Thymus (tissue), 11 donors: ENCODE measurements around the gene HTT-AS. TPM values are rescaled to one million over a fixed set of nuclear protein-coding genes. Genes with fewer than 3 reads are reported as not detected.

ENCODE experiments used
- DNase-seq, 9 donors: peaks; one replicate each; pipeline ENCODE4 v3.0.0-alpha.2; 2013; ENCODE audit warnings: low spot score in 9 of 9, low read depth in 6 of 9, missing footprints in 1 of 9
- H3K27ac ChIP-seq, 2 donors: one replicate each; pipeline ENCODE4 v1.5.1; 2013; ENCODE audit warnings: control low read depth in 1 of 2, low read depth in 1 of 2, low read length in 1 of 2, mild to moderate bottlenecking in 1 of 2, moderate library complexity in 1 of 2
- H3K27me3 ChIP-seq, 2 donors: one replicate each; pipeline ENCODE4 v1.5.1; 2013; ENCODE audit warnings: low read length in 1 of 2; ENCODE audit not compliant: control insufficient read depth in 2 of 2, insufficient read depth in 1 of 2
- H3K36me3 ChIP-seq, 2 donors: one replicate each; pipeline ENCODE4 v1.5.1; 2013; ENCODE audit warnings: low read length in 1 of 2, mild to moderate bottlenecking in 1 of 2, moderate library complexity in 1 of 2; ENCODE audit not compliant: control insufficient read depth in 2 of 2, insufficient read depth in 2 of 2
- H3K4me1 ChIP-seq, 2 donors: one replicate each; pipeline ENCODE4 v1.5.1; 2013; ENCODE audit warnings: low read length in 2 of 2; ENCODE audit not compliant: control insufficient read depth in 2 of 2, insufficient read depth in 2 of 2
- H3K4me3 ChIP-seq, 2 donors: one replicate each; pipeline ENCODE4 v1.5.1; 2013; ENCODE audit warnings: low read length in 2 of 2, control low read depth in 1 of 2, mild to moderate bottlenecking in 1 of 2
- H3K9me3 ChIP-seq, 2 donors: one replicate each; pipeline ENCODE4 v1.5.1; 2013; ENCODE audit warnings: low read length in 1 of 2, mild to moderate bottlenecking in 1 of 2; ENCODE audit not compliant: control insufficient read depth in 2 of 2, insufficient read depth in 1 of 2
- WGBS: extraction: QIAGEN DNeasy Blood & Tissue Kit; methylation state at CpG from one replicate; pipeline ENCODE4 v1.1.7; 2013; 5-methylcytosine and 5-hydroxymethylcytosine counted together
- polyA plus RNA-seq: library from polyadenylated mRNA; stranded (reverse); fragments of 200-250 nt; gene quantifications from one replicate; pipeline ENCODE4 v1.2.3, GENCODE V29; 2013
- total RNA-seq: library from RNA; stranded (reverse); fragments of 120-200 nt; gene quantifications from one replicate; pipeline ENCODE4 v1.2.4, GENCODE V29; 2013
- donor health status: healthy.

HTT-AS gene
- total and polyA plus RNA-seq, 2 donors: not detected

GRCh38 chr4:3040452-3041191, 33.7 kb downstream of the HTT-AS start:
- H3K36me3 ChIP-seq: no peaks in the 10 kb centered on the region
- H3K27ac ChIP-seq: no peak overlapping the region
- DNase-seq: no peak
- H3K9me3 ChIP-seq: peaks cover 0 to 2% of the 10 kb centered on the region in 2 donors
- peaks cover 4 to 10% of the 10 kb centered on the region in 2 donors for H3K4me1 ChIP-seq
- no peak overlapping the region for H3K4me3 ChIP-seq
- peaks cover 0 to 45% of the 10 kb centered on the region in 2 donors for H3K27me3 ChIP-seq
- WGBS: 91% methylated on average over 28 of the region's 28 CpGs

- Histone ChIP-seq H3K27ac (no peak overlapping the region), H3K36me3 (no peaks in the 10 kb centered on the region), H3K27me3 (peaks cover 0 to 43% of the 10 kb centered on the region in 2 donors), H3K4me3 (no peak overlapping the region), H3K9me3 (no peaks in the 10 kb centered on the region), H3K4me1 (peaks cover 0 to 4% of the 10 kb centered on the region in 2 donors)
- no peak for DNase-seq
- 97% methylated on average over 8 of the region's 8 CpGs for WGBS
These were observed 34.5 kb downstream of the HTT-AS start for GRCh38 chr4:3039706-3040366.

- Histone ChIP-seq H3K36me3 (no peaks in the 10 kb centered on the region), H3K9me3 (no peaks in the 10 kb centered on the region), H3K4me3 (no peak overlapping the region), H3K4me1 (peaks cover 0 to 4% of the 10 kb centered on the region in 2 donors), H3K27me3 (peaks cover 0 to 39% of the 10 kb centered on the region in 2 donors), H3K27ac (no peak overlapping the region)
- no peak for DNase-seq
- 2% methylated on average over 6 of the region's 6 CpGs for WGBS
These were observed 36.3 kb downstream of the HTT-AS start for GRCh38 chr4:3037957-3038461.

- Histone ChIP-seq H3K4me1 (peaks cover 0 to 4% of the 10 kb centered on the region in 2 donors), H3K27me3 (peaks cover 0 to 23% of the 10 kb centered on the region in 2 donors), H3K27ac (no peak overlapping the region), H3K36me3 (no peaks in the 10 kb centered on the region), H3K4me3 (no peak overlapping the region), H3K9me3 (no peaks in the 10 kb centered on the region)
- no peak for DNase-seq
- 96% methylated on average over 21 of the region's 21 CpGs for WGBS
These were observed 38.0 kb downstream of the HTT-AS start for GRCh38 chr4:3036131-3036952.

GRCh38 chr4:3035674-3036073, 38.7 kb downstream of the HTT-AS start:
- Histone ChIP-seq H3K4me3 (no peak overlapping the region), H3K9me3 (no peaks in the 10 kb centered on the region), H3K27ac (no peak overlapping the region), H3K36me3 (no peaks in the 10 kb centered on the region), H3K4me1 (peaks cover 0 to 3% of the 10 kb centered on the region in 2 donors), H3K27me3 (peaks cover 0 to 16% of the 10 kb centered on the region in 2 donors)
- 93% methylated on average over 6 of the region's 6 CpGs for WGBS
- no peak for DNase-seq

GRCh38 chr4:3035249-3035648, 39.1 kb downstream of the HTT-AS start:
- H3K27me3 ChIP-seq: peaks cover 0 to 13% of the 10 kb centered on the region in 2 donors
- H3K27ac ChIP-seq: no peak overlapping the region
- 95% methylated on average over 8 of the region's 8 CpGs for WGBS
- no peaks in the 10 kb centered on the region for H3K36me3 ChIP-seq
- no peaks in the 10 kb centered on the region for H3K9me3 ChIP-seq
- H3K4me3 ChIP-seq: no peak overlapping the region
- H3K4me1 ChIP-seq: peaks cover 0 to 2% of the 10 kb centered on the region in 2 donors
- DNase-seq: no peak

GRCh38 chr4:3034231-3034630, 40.1 kb downstream of the HTT-AS start:
- Histone ChIP-seq H3K9me3 (no peaks in the 10 kb centered on the region), H3K4me3 (no peak overlapping the region), H3K4me1 (peaks cover 0 to 2% of the 10 kb centered on the region in 2 donors), H3K27me3 (peaks cover 0 to 8% of the 10 kb centered on the region in 2 donors), H3K27ac (no peak overlapping the region), H3K36me3 (no peaks in the 10 kb centered on the region)
- WGBS: 94% methylated on average over 8 of the region's 8 CpGs
- no peak for DNase-seq

- 93% methylated on average over 12 of the region's 12 CpGs for WGBS
- Histone ChIP-seq H3K4me1 (no peaks in the 10 kb centered on the region), H3K4me3 (no peak overlapping the region), H3K9me3 (no peaks in the 10 kb centered on the region), H3K27me3 (peaks cover 0 to under 1% of the 10 kb centered on the region in 2 donors), H3K36me3 (no peaks in the 10 kb centered on the region), H3K27ac (no peak overlapping the region)
- DNase-seq: no peak
These were observed 42.8 kb downstream of the HTT-AS start for GRCh38 chr4:3031357-3032082.
